ENCODE results near the gene RAX2. TPM values are rescaled to one million over a fixed set of nuclear protein-coding genes. Genes with fewer than 3 reads are reported as not detected.
A peak's percentile ranks its signal among the peaks of the same experiment; 100 is the strongest.

RAX2 gene
- total RNA-seq, 1 experiment from 2014 or later, result not detected

GRCh38 chr19:3760871-3761361 lies 11.1 kb downstream of the RAX2 start:
- Histone ChIP-seq H3K9ac (ENCODE audit: low read length) (peak overlapping the region; percentile 85), H3K4me3 (replicated peaks in 1 of 2; ENCODE audit: low read depth in 1 of 2, low read length in 2 of 2) (peak overlapping the region; percentile 77 to 99), H3K9me2 (ENCODE audit: insufficient read depth) (no peaks in the 10 kb centered on the region), H3K36me3 (ENCODE audit: control insufficient read depth in 1 of 2, insufficient read depth in 2 of 2, low read length in 2 of 2) (peaks cover 2 to 14% of the 10 kb centered on the region in 2 experiments; a peak in 1 of 4 replicates), H3K27me3 (ENCODE audit: insufficient read depth, low read length) (no peaks in the 10 kb centered on the region), H3K79me2 (ENCODE audit: insufficient read depth, low read length) (peaks cover 32% of the 10 kb centered on the region), H3K27ac (ENCODE audit: low read depth, low read length) (peak overlapping the region; percentile 93), H2AFZ (ENCODE audit: low read depth, low read length, poor library complexity, severe bottlenecking) (no peak overlapping the region), H4K20me1 (ENCODE audit: insufficient read depth) (no peaks in the 10 kb centered on the region), H3K4me1 (ENCODE audit: control insufficient read depth in 1 of 2, insufficient read depth in 2 of 2, low read length in 2 of 2) (peaks cover 6 to 14% of the 10 kb centered on the region in 2 experiments; a peak in 2 of 4 replicates), H3K4me2 (ENCODE audit: low read length) (peak overlapping the region; percentile 86), H3K9me3 (ENCODE audit: control insufficient read depth in 1 of 2, insufficient read depth in 1 of 2, low read depth in 1 of 2, low read length in 2 of 2) (no peaks in the 10 kb centered on the region)
- ChIA-PET RAD21 (ENCODE audit: low non-redundant PET in 1 of 2, low total read pairs in 2 of 2, uncharacterized antibody in 2 of 2, unreplicated experiment in 2 of 2) (interaction anchor here in 1 of 2 experiments (1.6 kb wide), 1 partner anchor 89 kb away, joined by 3 read pairs; no protein-coding TSS in a partner anchor), POLR2A (interaction anchor here (0.7 to 2.2 kb wide), 3 partner anchors 22 to 61 kb away, joined by 3 to 10 read pairs (median 6); no protein-coding TSS in a partner anchor), CTCF (interaction anchor here (1.2 to 2.4 kb wide), 5 partner anchors 14 to 88 kb away, joined by 3 to 20 read pairs (median 4); no protein-coding TSS in a partner anchor)
- intact Hi-C loops (cut with micrococcal nuclease), result loop anchor here (5.0 kb wide), 1 partner anchor 61 kb away; no protein-coding TSS in a partner anchor
- BruUV-seq (replicated peaks), result TSS peak; percentile 77
- ATAC-seq, result no peak
- no peak for TF ChIP-seq JUND (IDR thresholded peaks at IDR 0.05)
- TF ChIP-seq ZFX (IDR thresholded peaks at IDR 0.05), result no peak
- no peak for TF ChIP-seq TCF7L2 (IDR thresholded peaks at IDR 0.05; ENCODE audit: borderline replicate concordance, extremely low read depth, insufficient read depth, insufficient read length)
- TF ChIP-seq SIN3A (IDR thresholded peaks at IDR 0.05; ENCODE audit: low read depth), result no peak
- TF ChIP-seq POLR2AphosphoS5 (IDR thresholded peaks at IDR 0.05; ENCODE audit: low read depth, low read length), result no peak
- no peak for TF ChIP-seq SRF (IDR thresholded peaks at IDR 0.05; ENCODE audit: low read depth)
- TF ChIP-seq, protein P1, sequence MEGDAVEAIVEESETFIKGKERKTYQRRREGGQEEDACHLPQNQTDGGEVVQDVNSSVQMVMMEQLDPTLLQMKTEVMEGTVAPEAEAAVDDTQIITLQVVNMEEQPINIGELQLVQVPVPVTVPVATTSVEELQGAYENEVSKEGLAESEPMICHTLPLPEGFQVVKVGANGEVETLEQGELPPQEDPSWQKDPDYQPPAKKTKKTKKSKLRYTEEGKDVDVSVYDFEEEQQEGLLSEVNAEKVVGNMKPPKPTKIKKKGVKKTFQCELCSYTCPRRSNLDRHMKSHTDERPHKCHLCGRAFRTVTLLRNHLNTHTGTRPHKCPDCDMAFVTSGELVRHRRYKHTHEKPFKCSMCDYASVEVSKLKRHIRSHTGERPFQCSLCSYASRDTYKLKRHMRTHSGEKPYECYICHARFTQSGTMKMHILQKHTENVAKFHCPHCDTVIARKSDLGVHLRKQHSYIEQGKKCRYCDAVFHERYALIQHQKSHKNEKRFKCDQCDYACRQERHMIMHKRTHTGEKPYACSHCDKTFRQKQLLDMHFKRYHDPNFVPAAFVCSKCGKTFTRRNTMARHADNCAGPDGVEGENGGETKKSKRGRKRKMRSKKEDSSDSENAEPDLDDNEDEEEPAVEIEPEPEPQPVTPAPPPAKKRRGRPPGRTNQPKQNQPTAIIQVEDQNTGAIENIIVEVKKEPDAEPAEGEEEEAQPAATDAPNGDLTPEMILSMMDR (IDR thresholded peaks at IDR 0.05 in 2 of 3, conservative IDR thresholded peaks at IDR 0.05 in 1 of 3; ENCODE audit: borderline replicate concordance in 1 of 3, insufficient read depth in 1 of 3, low read depth in 2 of 3, low read length in 2 of 3), result no peak
- no peak for TF ChIP-seq ELF1 (IDR thresholded peaks at IDR 0.05; ENCODE audit: borderline replicate concordance, low read depth)
- TF ChIP-seq FOSL1 (IDR thresholded peaks at IDR 0.05; ENCODE audit: low read depth), result no peak
- no peak for TF ChIP-seq RAD21 (IDR thresholded peaks at IDR 0.05; ENCODE audit: low read depth)
- no peak for TF ChIP-seq ATF3 (IDR thresholded peaks at IDR 0.05)
- TF ChIP-seq CBX3 (IDR thresholded peaks at IDR 0.05; ENCODE audit: low read depth), result no peak
- TF ChIP-seq EZH2phosphoT487 (IDR thresholded peaks at IDR 0.05; ENCODE audit: borderline replicate concordance), result no peak
- TF ChIP-seq POLR2A (IDR thresholded peaks at IDR 0.05; ENCODE audit: borderline replicate concordance, extremely low read depth, insufficient read depth, insufficient read length), result no peak
- no peak for TF ChIP-seq REST (IDR thresholded peaks at IDR 0.05; ENCODE audit: low read depth)
- TF ChIP-seq EZH2 (IDR thresholded peaks at IDR 0.05), result no peak
- DNase-seq (ENCODE audit: low read depth, low spot score), result no peak

Data from HCT116 (cell line).